ENCODE results near the gene CORO2A. TPM values are rescaled to one million over a fixed set of nuclear protein-coding genes. Genes with fewer than 3 reads are reported as not detected.

CORO2A gene
- total and polyA plus RNA-seq, 8 donors = 2.8 to 26.7 (median 10.7) TPM

- H3K4me1 ChIP-seq = peaks cover 15 to 23% (median 20%) of the 10 kb centered on the region in 4 donors
- no peak for DNase-seq
- TF ChIP-seq POLR2AphosphoS5 (IDR thresholded peaks at IDR 0.05) (no peak), CTCF (IDR thresholded peaks at IDR 0.05) (peak in 1 of 7 experiments; percentile 23), POLR2A (IDR thresholded peaks at IDR 0.05) (no peak), EP300 (IDR thresholded peaks at IDR 0.05) (no peak)
- peak overlapping the region in 1 of 5 donors; percentile 23 for H3K27ac ChIP-seq
- intact Hi-C loops (cut with DNase I; ENCODE audit: low total_unique reads) = no loop called here
- peaks cover 5 to 74% (median 58%) of the 10 kb centered on the region in 4 donors for H3K36me3 ChIP-seq
- H3K9me3 ChIP-seq = no peaks in the 10 kb centered on the region
- H3K27me3 ChIP-seq = no peaks in the 10 kb centered on the region
- H3K4me3 ChIP-seq = no peak overlapping the region
- 79 to 87% (median 81%) methylated on average over 7 to 9 of the region's 9 CpGs for WGBS, 5 donors
These were observed 23.4 kb upstream of the CORO2A start for GRCh38 chr9:98215821-98216220.

- H3K9me3 ChIP-seq = no peaks in the 10 kb centered on the region
- TF ChIP-seq POLR2A (IDR thresholded peaks at IDR 0.05) (no peak), CTCF (IDR thresholded peaks at IDR 0.05) (no peak), EP300 (IDR thresholded peaks at IDR 0.05) (no peak), POLR2AphosphoS5 (IDR thresholded peaks at IDR 0.05) (no peak)
- intact Hi-C loops (cut with DNase I; ENCODE audit: low total_unique reads) = no loop called here
- peaks cover 21 to 28% (median 23%) of the 10 kb centered on the region in 4 donors for H3K4me1 ChIP-seq
- peaks cover 5 to 74% (median 58%) of the 10 kb centered on the region in 4 donors for H3K36me3 ChIP-seq
- H3K4me3 ChIP-seq = no peak overlapping the region
- no peaks in the 10 kb centered on the region for H3K27me3 ChIP-seq
- no peak for DNase-seq
- 53 to 76% (median 68%) methylated on average over 5 of the region's 5 CpGs for WGBS, 5 donors
- H3K27ac ChIP-seq = peak overlapping the region in 1 of 5 donors; percentile 23
These were observed 22.8 kb upstream of the CORO2A start for GRCh38 chr9:98215271-98215670.

GRCh38 chr9:98214811-98215210 is 22.4 kb upstream of the CORO2A start:
- peaks cover 17 to 26% (median 23%) of the 10 kb centered on the region in 4 donors for H3K4me1 ChIP-seq
- no peaks in the 10 kb centered on the region for H3K27me3 ChIP-seq
- intact Hi-C loops (cut with DNase I; ENCODE audit: low total_unique reads) = no loop called here
- TF ChIP-seq POLR2AphosphoS5 (IDR thresholded peaks at IDR 0.05) (no peak), CTCF (IDR thresholded peaks at IDR 0.05) (no peak), POLR2A (IDR thresholded peaks at IDR 0.05) (no peak), EP300 (IDR thresholded peaks at IDR 0.05) (no peak)
- DNase-seq = peak in 1 of 2 donors; percentile 55
- 33 to 59% (median 58%) methylated on average over 5 to 6 of the region's 6 CpGs for WGBS, 5 donors
- H3K9me3 ChIP-seq = no peaks in the 10 kb centered on the region
- H3K36me3 ChIP-seq = peaks cover 5 to 72% (median 56%) of the 10 kb centered on the region in 4 donors
- H3K27ac ChIP-seq = no peak overlapping the region
- H3K4me3 ChIP-seq = no peak overlapping the region

GRCh38 chr9:98211260-98211659 is 18.8 kb upstream of the CORO2A start:
- 71 to 90% (median 78%) methylated on average over 3 of the region's 3 CpGs for WGBS, 5 donors
- peak in 1 of 2 donors; percentile 53 for DNase-seq

More at GRCh38 chr9:98211260-98211659, 18.8 kb upstream of the CORO2A start:
- Histone ChIP-seq H3K9me3 (no peaks in the 10 kb centered on the region), H3K4me3 (no peak overlapping the region), H3K36me3 (peaks cover 9 to 64% (median 52%) of the 10 kb centered on the region in 4 donors), H3K27me3 (no peaks in the 10 kb centered on the region), H3K4me1 (peaks cover 12 to 23% (median 20%) of the 10 kb centered on the region in 4 donors), H3K27ac (peak overlapping the region; percentile 39 to 69 (median 58))
- intact Hi-C loops (cut with DNase I; ENCODE audit: low total_unique reads) = no loop called here
- TF ChIP-seq CTCF (IDR thresholded peaks at IDR 0.05) = no peak
- TF ChIP-seq POLR2AphosphoS5 (IDR thresholded peaks at IDR 0.05) = no peak
- TF ChIP-seq EP300 (IDR thresholded peaks at IDR 0.05) = no peak
- TF ChIP-seq POLR2A (IDR thresholded peaks at IDR 0.05) = no peak
